ENCODE results near the gene PDE4D. TPM values are rescaled to one million over a fixed set of nuclear protein-coding genes. Genes with fewer than 3 reads are reported as not detected.

Gene PDE4D
- total and polyA plus RNA-seq, 12 donors, result 1.2 to 18.9 (median 2.1) TPM

DNA sequence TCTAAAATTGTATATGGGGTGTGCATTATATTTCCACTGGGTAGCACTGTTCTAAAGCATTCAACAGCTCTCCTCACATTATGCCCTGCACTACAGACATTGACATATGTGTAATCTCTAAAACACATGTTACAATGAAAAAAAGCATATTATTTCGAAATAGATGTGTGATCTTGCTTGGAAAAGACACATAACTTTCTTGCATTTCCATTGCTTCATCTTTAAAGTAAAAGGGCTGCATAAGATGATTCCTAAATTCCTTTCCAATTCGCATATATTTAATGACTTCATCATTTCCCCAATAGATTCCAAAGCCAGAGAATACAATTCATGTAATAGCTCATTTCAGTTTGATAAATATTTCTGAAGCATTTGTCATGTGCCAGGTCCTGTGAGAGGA, 566.9 kb downstream of the PDE4D start:
- Histone ChIP-seq H3K4me3 (no peak overlapping the region), H3K9me3 (replicated peaks in 1 of 3) (no peaks in the 10 kb centered on the region), H3K27me3 (no peaks in the 10 kb centered on the region), H3K36me3 (replicated peaks in 1 of 2) (no peaks in the 10 kb centered on the region), H3K27ac (no peak overlapping the region), H3K4me1 (replicated peaks in 1 of 2) (no peaks in the 10 kb centered on the region)
- intact Hi-C loops (cut with DNase I), result no loop called here
- TF ChIP-seq POLR2A (IDR thresholded peaks at IDR 0.05), result no peak
- TF ChIP-seq, protein P1, sequence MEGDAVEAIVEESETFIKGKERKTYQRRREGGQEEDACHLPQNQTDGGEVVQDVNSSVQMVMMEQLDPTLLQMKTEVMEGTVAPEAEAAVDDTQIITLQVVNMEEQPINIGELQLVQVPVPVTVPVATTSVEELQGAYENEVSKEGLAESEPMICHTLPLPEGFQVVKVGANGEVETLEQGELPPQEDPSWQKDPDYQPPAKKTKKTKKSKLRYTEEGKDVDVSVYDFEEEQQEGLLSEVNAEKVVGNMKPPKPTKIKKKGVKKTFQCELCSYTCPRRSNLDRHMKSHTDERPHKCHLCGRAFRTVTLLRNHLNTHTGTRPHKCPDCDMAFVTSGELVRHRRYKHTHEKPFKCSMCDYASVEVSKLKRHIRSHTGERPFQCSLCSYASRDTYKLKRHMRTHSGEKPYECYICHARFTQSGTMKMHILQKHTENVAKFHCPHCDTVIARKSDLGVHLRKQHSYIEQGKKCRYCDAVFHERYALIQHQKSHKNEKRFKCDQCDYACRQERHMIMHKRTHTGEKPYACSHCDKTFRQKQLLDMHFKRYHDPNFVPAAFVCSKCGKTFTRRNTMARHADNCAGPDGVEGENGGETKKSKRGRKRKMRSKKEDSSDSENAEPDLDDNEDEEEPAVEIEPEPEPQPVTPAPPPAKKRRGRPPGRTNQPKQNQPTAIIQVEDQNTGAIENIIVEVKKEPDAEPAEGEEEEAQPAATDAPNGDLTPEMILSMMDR (IDR thresholded peaks at IDR 0.05), result no peak
- 81 to 88% (median 82%) methylated on average over 2 of the region's 2 CpGs for WGBS, 4 donors
- no peak for DNase-seq

DNA sequence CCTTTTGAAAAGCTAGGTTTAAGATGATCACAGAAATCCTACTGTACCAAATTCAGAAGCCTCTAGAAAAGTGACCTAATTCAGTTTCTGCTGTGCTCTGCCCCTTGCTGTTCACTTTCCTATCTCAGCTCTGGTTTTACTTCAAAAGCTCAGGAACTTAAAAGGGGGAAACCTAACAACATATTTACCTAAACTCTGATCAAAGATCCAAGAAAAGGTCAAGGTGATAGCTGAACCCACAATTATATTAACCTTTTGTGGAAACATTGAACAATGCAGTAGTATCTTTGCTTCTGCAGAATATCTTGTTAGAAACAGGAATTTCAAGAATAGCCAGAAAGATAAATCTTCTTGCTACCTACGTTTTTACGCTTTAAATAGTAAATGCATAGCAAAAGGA, 568.5 kb downstream of the PDE4D start:
- H3K36me3 ChIP-seq (replicated peaks in 1 of 2), result no peaks in the 10 kb centered on the region
- H3K4me1 ChIP-seq (replicated peaks in 1 of 2), result no peaks in the 10 kb centered on the region
- WGBS, 4 donors, result 68 to 85% (median 73%) methylated on average over 2 of the region's 2 CpGs
- H3K27me3 ChIP-seq, result no peaks in the 10 kb centered on the region
- no peaks in the 10 kb centered on the region for H3K9me3 ChIP-seq (replicated peaks in 1 of 3)
- intact Hi-C loops (cut with DNase I), result no loop called here
- no peak overlapping the region for H3K27ac ChIP-seq
- H3K4me3 ChIP-seq, result no peak overlapping the region
- no peak for DNase-seq
- no peak for TF ChIP-seq POLR2A (IDR thresholded peaks at IDR 0.05)
- TF ChIP-seq, protein P1 (IDR thresholded peaks at IDR 0.05), result no peak

DNA sequence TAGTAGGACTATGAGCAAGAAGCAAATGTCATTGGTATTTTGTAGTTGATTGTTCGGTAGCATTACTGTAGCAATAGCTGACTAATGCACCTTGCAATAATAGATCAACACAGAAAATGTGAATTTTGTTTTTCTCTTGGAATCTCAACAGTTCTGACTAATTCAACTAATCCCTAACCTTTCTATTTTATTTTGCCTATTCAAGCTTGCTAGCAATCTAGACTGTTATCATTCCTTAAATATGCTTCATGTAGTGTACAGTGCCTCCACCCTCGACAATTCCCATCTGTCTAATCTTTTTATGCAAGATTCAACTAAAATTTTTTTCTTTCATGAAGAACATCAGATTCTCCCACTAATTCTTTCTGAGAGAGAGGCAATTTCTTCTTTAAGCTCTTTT, 570.6 kb downstream of the PDE4D start:
- TF ChIP-seq, protein P1 (IDR thresholded peaks at IDR 0.05), result no peak
- TF ChIP-seq POLR2A (IDR thresholded peaks at IDR 0.05), result no peak
- H3K36me3 ChIP-seq (replicated peaks in 1 of 2), result no peaks in the 10 kb centered on the region
- 78 to 95% (median 89%) methylated on average over 2 of the region's 2 CpGs for WGBS, 4 donors
- no peak overlapping the region for H3K4me3 ChIP-seq
- no peak overlapping the region for H3K27ac ChIP-seq
- H3K9me3 ChIP-seq (replicated peaks in 1 of 3), result no peaks in the 10 kb centered on the region
- DNase-seq, result no peak
- no peaks in the 10 kb centered on the region for H3K27me3 ChIP-seq
- intact Hi-C loops (cut with DNase I), result no loop called here
- H3K4me1 ChIP-seq (replicated peaks in 1 of 2), result peaks cover 0 to 7% of the 10 kb centered on the region in 2 donors

DNA sequence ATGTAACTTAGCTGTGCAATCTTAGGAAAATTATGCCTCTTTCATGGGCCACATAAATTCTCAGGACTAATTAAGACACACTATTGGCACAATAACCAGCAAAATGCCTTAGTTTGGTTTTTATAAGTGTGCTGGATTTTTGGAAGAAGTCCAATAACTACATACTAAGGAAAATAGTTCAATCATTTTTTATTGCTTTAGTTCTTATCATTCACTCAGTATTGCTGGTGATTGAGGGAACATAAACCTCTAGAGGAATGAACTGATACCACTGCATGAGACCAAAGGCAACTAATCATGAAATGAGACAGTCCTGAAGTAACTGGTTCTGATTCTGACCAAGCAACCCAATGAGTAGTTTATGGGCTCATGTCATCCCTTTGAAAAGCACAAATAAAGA, 571.5 kb downstream of the PDE4D start:
- intact Hi-C loops (cut with DNase I), result no loop called here
- peaks cover 0 to 8% of the 10 kb centered on the region in 2 donors for H3K4me1 ChIP-seq (replicated peaks in 1 of 2)
- no peak for TF ChIP-seq POLR2A (IDR thresholded peaks at IDR 0.05)
- H3K9me3 ChIP-seq (replicated peaks in 1 of 3), result no peaks in the 10 kb centered on the region
- DNase-seq, result no peak
- no peaks in the 10 kb centered on the region for H3K36me3 ChIP-seq (replicated peaks in 1 of 2)
- no peaks in the 10 kb centered on the region for H3K27me3 ChIP-seq
- H3K27ac ChIP-seq, result no peak overlapping the region
- H3K4me3 ChIP-seq, result no peak overlapping the region

DNA sequence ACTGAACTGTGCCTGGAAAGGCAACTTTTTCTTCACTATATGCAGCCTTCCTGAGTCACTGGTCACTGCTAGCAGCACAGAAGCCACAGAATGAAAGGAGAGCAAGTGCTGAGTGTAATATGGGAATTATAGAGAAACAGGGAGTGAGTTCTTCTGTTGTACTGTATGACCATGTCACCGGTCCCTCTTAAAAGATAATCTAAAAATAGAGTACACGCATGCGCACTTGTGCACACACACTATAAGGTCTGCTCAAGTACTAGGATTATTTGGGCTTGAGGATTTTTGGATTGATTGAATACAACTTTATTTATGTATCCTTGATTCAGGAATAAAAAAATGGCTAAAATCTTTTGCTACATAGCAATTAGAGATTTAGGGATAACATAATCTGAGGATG, 571.9 kb downstream of the PDE4D start:
- intact Hi-C loops (cut with DNase I), result no loop called here
- Histone ChIP-seq H3K36me3 (replicated peaks in 1 of 2) (no peaks in the 10 kb centered on the region), H3K4me1 (replicated peaks in 1 of 2) (peaks cover 0 to 8% of the 10 kb centered on the region in 2 donors), H3K9me3 (replicated peaks in 1 of 3) (no peaks in the 10 kb centered on the region), H3K27me3 (no peaks in the 10 kb centered on the region), H3K27ac (no peak overlapping the region), H3K4me3 (no peak overlapping the region)
- 91 to 98% (median 93%) methylated on average over 3 of the region's 3 CpGs for WGBS, 4 donors
- TF ChIP-seq, protein P1 (IDR thresholded peaks at IDR 0.05), result no peak
- TF ChIP-seq POLR2A (IDR thresholded peaks at IDR 0.05), result no peak
- DNase-seq, result no peak
